SK-N-SH treated with all-trans-retinoic acid at 6 μM for 48 hours (cell line): ENCODE measurements around the gene TOX4.

ENCODE experiments used
- ATAC-seq: fragments of 200-7000 bp; cut with Tn5 transposase; 3 replicates; pipeline ENCODE4 v1.9.1; 2020; ENCODE audit warnings: mild to moderate bottlenecking, moderate library complexity
- BACH2 ChIP-seq: fragments of 250-450 bp; sonication (Bioruptor Pico); IDR thresholded peaks from 2 replicates; pipeline ENCODE4 v1.9.0; 2021; ENCODE audit warnings: mild to moderate bottlenecking, borderline replicate concordance
- CREB5 ChIP-seq: fragments of 250-450 bp; sonication (Bioruptor Pico); IDR thresholded peaks from 2 replicates; pipeline ENCODE4 v1.5.1; 2020; ENCODE audit warnings: low read depth, mild to moderate bottlenecking, moderate library complexity
- GLIS3 ChIP-seq: fragments of 250-450 bp; sonication (Bioruptor Pico); IDR thresholded peaks from 2 replicates; pipeline ENCODE4 v1.5.0; 2020; ENCODE audit warnings: mild to moderate bottlenecking, moderate library complexity
- ISL1 ChIP-seq: fragments of 250-450 bp; sonication (Bioruptor Pico); IDR thresholded peaks from 2 replicates; pipeline ENCODE4 v2.1.2; 2022; ENCODE audit warnings: mild to moderate bottlenecking, moderate library complexity
- OSR1 ChIP-seq: fragments of 250-450 bp; sonication (Bioruptor Pico); IDR thresholded peaks from 2 replicates; pipeline ENCODE4 v1.8.0; 2022; ENCODE audit warnings: moderate library complexity, mild to moderate bottlenecking, inconsistent platforms
- PATZ1 ChIP-seq: fragments of 250-450 bp; sonication (Bioruptor Pico); IDR thresholded peaks from 2 replicates; pipeline ENCODE4 v1.8.0; 2020; ENCODE audit warnings: mild to moderate bottlenecking, moderate library complexity, borderline replicate concordance
- PPARA ChIP-seq: fragments of 250-450 bp; sonication (Bioruptor Pico); IDR thresholded peaks from 2 replicates; pipeline ENCODE4 v1.5.0; 2020; ENCODE audit warnings: mild to moderate bottlenecking, borderline replicate concordance
- RARB ChIP-seq: fragments of 250-450 bp; sonication (Bioruptor Pico); IDR thresholded peaks from 2 replicates; pipeline ENCODE4 v1.8.0; 2021; ENCODE audit warnings: mild to moderate bottlenecking, moderate library complexity
- SNAI2 ChIP-seq: fragments of 250-450 bp; sonication (Bioruptor Pico); IDR thresholded peaks from 2 replicates; pipeline ENCODE4 v1.5.0; 2020; ENCODE audit warnings: mild to moderate bottlenecking, moderate library complexity
- TCF4 ChIP-seq: fragments of 250-450 bp; sonication (Bioruptor Pico); IDR thresholded peaks from 2 replicates; pipeline ENCODE4 v1.8.0; 2021; ENCODE audit warnings: mild to moderate bottlenecking, moderate library complexity, borderline replicate concordance
- TOX ChIP-seq: fragments of 250-450 bp; sonication (Bioruptor Pico); IDR thresholded peaks from 2 replicates; pipeline ENCODE4 v1.8.0; 2021; ENCODE audit warnings: mild to moderate bottlenecking, moderate library complexity, borderline replicate concordance
- TSHZ2 ChIP-seq: fragments of 250-450 bp; sonication (Bioruptor Pico); IDR thresholded peaks from 2 replicates; pipeline ENCODE4 v1.5.0; 2020; ENCODE audit warnings: mild to moderate bottlenecking, moderate library complexity
- ZC3H10 ChIP-seq: fragments of 250-450 bp; sonication (Bioruptor Pico); IDR thresholded peaks from 2 replicates; pipeline ENCODE4 v1.5.1; 2021; ENCODE audit warnings: mild to moderate bottlenecking, moderate library complexity
- ZFP3 ChIP-seq: fragments of 250-450 bp; sonication (Bioruptor Pico); IDR thresholded peaks from 2 replicates; pipeline ENCODE4 v1.5.0; 2020; ENCODE audit warnings: mild to moderate bottlenecking, moderate library complexity
- ZNF565 ChIP-seq: fragments of 450-650 bp; formaldehyde crosslinking; conservative IDR thresholded peaks from 2 replicates; pipeline ENCODE4 v1.5.0; 2020; ENCODE audit warnings: low read depth, mild to moderate bottlenecking, moderate library complexity
- ZNF70 ChIP-seq: fragments of 450-650 bp; formaldehyde crosslinking; IDR thresholded peaks from 2 replicates; pipeline ENCODE4 v1.5.0; 2020; ENCODE audit warnings: mild to moderate bottlenecking, moderate library complexity
- ZNF8 ChIP-seq: fragments of 450-650 bp; formaldehyde crosslinking; IDR thresholded peaks from 2 replicates; pipeline ENCODE4 v1.5.0; 2020; ENCODE audit warnings: mild to moderate bottlenecking, moderate library complexity

Gene TOX4

GRCh38 chr14:21476925-21477681 is at the start of gene TOX4, which contains the start of gene RAB2B:
Gene TOX4 (plus strand): TSS chr14:21477195. CDS start chr14:21477279, 84 bp downstream.
Gene RAB2B (minus strand): TSS chr14:21476959. CDS start chr14:21476872, 87 bp downstream.
- peak; percentile 99 for ATAC-seq
- no peak for TF ChIP-seq TOX (CRISPR knock-in tag)
- TF ChIP-seq ZNF565, result no peak
- TF ChIP-seq GLIS3, result 0 out of 2 replicates have a peak, but pooled peaks have one; percentile 33
- TF ChIP-seq PPARA (CRISPR knock-in tag), result no peak

GRCh38 chr14:21428930-21429329 is 48.1 kb upstream of the TOX4 start:
- no peak for TF ChIP-seq ZNF565
- ATAC-seq, result no peak

- ATAC-seq, result no peak
- no peak for TF ChIP-seq PPARA (CRISPR knock-in tag)
- no peak for TF ChIP-seq SNAI2
- no peak for TF ChIP-seq TOX (CRISPR knock-in tag)
- no peak for TF ChIP-seq ZNF70
- no peak for TF ChIP-seq TCF4
Measured at GRCh38 chr14:21431126-21431525, 45.9 kb upstream of the TOX4 start.

- ATAC-seq, result no peak
- no peak for TF ChIP-seq TCF4
- TF ChIP-seq ZNF8 (CRISPR knock-in tag), result no peak
- TF ChIP-seq ZNF565, result no peak
- TF ChIP-seq OSR1 (CRISPR knock-in tag), result no peak
- TF ChIP-seq SNAI2, result no peak
- TF ChIP-seq RARB, result no peak
- TF ChIP-seq BACH2, result no peak
- no peak for TF ChIP-seq CREB5 (CRISPR knock-in tag)
- no peak for TF ChIP-seq ZC3H10 (CRISPR knock-in tag)
- no peak for TF ChIP-seq ISL1 (CRISPR knock-in tag)
Measured at GRCh38 chr14:21436567-21437062, 40.4 kb upstream of the TOX4 start.

- ATAC-seq, result peak; percentile 99
Measured at GRCh38 chr14:21437063-21437901, 39.7 kb upstream of the TOX4 start.

More at GRCh38 chr14:21437063-21437901, 39.7 kb upstream of the TOX4 start:
- no peak for TF ChIP-seq TSHZ2 (CRISPR knock-in tag)
- no peak for TF ChIP-seq ZNF565
- no peak for TF ChIP-seq OSR1 (CRISPR knock-in tag)
- no peak for TF ChIP-seq ZNF70
- TF ChIP-seq ZFP3 (CRISPR knock-in tag), result no peak
- no peak for TF ChIP-seq TCF4
- TF ChIP-seq PATZ1, result no peak
- TF ChIP-seq, all 23 proteins: peak for 0
